ENCODE data around the gene CPEB1. TPM values are rescaled to one million over a fixed set of nuclear protein-coding genes. Genes with fewer than 3 reads are reported as not detected.

CPEB1 gene
- total RNA-seq, 1 donor from 2014 or later, result 15.4 TPM

DNA sequence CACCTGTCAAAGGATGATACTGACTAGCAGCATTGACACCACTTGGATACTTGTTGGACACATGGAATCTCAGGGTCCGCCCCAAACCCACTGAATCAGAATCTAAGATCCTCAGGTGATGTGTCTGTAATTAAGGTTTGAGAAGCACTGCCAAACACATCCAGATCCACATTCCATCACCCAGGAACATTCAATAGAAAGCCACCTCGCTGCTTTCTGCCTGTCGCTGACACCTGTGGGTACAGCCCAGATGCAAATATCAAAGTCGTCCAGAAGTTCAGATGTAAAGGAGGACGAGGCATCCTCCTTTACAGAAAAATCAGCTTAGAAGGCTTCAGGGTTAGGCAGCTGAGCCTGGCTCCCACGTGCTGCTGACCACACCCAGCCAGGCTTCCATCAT, 101.7 kb downstream of the CPEB1 start:
- TF ChIP-seq, protein P1, sequence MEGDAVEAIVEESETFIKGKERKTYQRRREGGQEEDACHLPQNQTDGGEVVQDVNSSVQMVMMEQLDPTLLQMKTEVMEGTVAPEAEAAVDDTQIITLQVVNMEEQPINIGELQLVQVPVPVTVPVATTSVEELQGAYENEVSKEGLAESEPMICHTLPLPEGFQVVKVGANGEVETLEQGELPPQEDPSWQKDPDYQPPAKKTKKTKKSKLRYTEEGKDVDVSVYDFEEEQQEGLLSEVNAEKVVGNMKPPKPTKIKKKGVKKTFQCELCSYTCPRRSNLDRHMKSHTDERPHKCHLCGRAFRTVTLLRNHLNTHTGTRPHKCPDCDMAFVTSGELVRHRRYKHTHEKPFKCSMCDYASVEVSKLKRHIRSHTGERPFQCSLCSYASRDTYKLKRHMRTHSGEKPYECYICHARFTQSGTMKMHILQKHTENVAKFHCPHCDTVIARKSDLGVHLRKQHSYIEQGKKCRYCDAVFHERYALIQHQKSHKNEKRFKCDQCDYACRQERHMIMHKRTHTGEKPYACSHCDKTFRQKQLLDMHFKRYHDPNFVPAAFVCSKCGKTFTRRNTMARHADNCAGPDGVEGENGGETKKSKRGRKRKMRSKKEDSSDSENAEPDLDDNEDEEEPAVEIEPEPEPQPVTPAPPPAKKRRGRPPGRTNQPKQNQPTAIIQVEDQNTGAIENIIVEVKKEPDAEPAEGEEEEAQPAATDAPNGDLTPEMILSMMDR (IDR thresholded peaks at IDR 0.05; ENCODE audit: insufficient read depth, low read depth, low read length), result no peak
- no peak overlapping the region for H3K9ac ChIP-seq (ENCODE audit: low read length)

DNA sequence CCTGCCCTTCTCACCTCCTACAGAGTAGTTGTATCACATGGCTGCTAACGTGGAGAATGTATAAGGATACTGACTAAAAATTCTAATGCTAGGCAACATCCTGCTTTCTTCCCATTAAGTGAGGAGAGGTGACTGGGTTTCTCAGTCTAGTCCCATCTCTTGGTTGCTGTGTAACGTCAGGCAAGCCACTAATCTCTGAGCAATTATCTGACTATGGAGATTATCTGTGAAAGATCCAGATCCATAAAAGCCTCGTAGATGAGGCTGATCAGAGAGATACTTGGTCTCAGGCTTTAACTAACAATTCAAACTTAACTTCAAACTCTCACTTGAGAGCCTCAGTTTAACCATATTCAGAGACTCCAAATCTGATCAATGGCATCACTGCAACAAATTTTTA, 102.2 kb downstream of the CPEB1 start:
- no peak for DNase-seq (ENCODE audit: low read depth)
- TF ChIP-seq, protein P1 (IDR thresholded peaks at IDR 0.05; ENCODE audit: insufficient read depth, low read depth, low read length), result no peak
- TF ChIP-seq EZH2 (IDR thresholded peaks at IDR 0.05; ENCODE audit: insufficient read depth, low read length), result no peak
- H3K4me1 ChIP-seq (ENCODE audit: insufficient read depth, low read length), result peaks cover 11% of the 10 kb centered on the region
- no peaks in the 10 kb centered on the region for H3K27me3 ChIP-seq (ENCODE audit: insufficient read depth, low read length)
- no peak for FAIRE-seq
- H3K9ac ChIP-seq (ENCODE audit: low read length), result no peak overlapping the region
- H3K4me3 Mint-ChIP-seq (ENCODE audit: unreplicated experiment), result no peak overlapping the region
- peaks cover 3% of the 10 kb centered on the region for H3K9me3 Mint-ChIP-seq (ENCODE audit: unreplicated experiment)
- peaks cover 10% of the 10 kb centered on the region for H3K79me2 ChIP-seq (ENCODE audit: insufficient read depth, low read length)
- H3K4me3 ChIP-seq (ENCODE audit: insufficient read depth, low read depth, low read length), result no peak overlapping the region
- no peaks in the 10 kb centered on the region for H3K9me3 ChIP-seq (ENCODE audit: insufficient read depth, low read depth, low read length)
- peaks cover 23% of the 10 kb centered on the region for H3K4me1 Mint-ChIP-seq (ENCODE audit: low read depth, unreplicated experiment)
- no peak overlapping the region for H2AFZ ChIP-seq (ENCODE audit: low read depth, low read length)
- no peak overlapping the region for H3K27ac Mint-ChIP-seq (ENCODE audit: unreplicated experiment)
- H3K27ac ChIP-seq (ENCODE audit: low read depth, low read length), result no peak overlapping the region
- H3K4me2 ChIP-seq (ENCODE audit: low read length), result no peak overlapping the region
- H3K27me3 Mint-ChIP-seq (ENCODE audit: low read depth, unreplicated experiment), result no peaks in the 10 kb centered on the region
- no peaks in the 10 kb centered on the region for H3K36me3 ChIP-seq (ENCODE audit: insufficient read depth, low read length)
- peaks cover 20% of the 10 kb centered on the region for H3K36me3 Mint-ChIP-seq (ENCODE audit: low read depth, unreplicated experiment)
- no peaks in the 10 kb centered on the region for H4K20me1 ChIP-seq (ENCODE audit: insufficient read depth, low read length)

More for the DNA sequence above, 101.7 kb downstream of the CPEB1 start:
- Histone ChIP-seq H3K4me1 (ENCODE audit: insufficient read depth, low read length) (peaks cover 11% of the 10 kb centered on the region), H3K36me3 (ENCODE audit: insufficient read depth, low read length) (no peaks in the 10 kb centered on the region), H3K9me3 (ENCODE audit: insufficient read depth, low read depth, low read length) (no peaks in the 10 kb centered on the region), H2AFZ (ENCODE audit: low read depth, low read length) (no peak overlapping the region), H3K79me2 (ENCODE audit: insufficient read depth, low read length) (peaks cover 7% of the 10 kb centered on the region), H3K27me3 (ENCODE audit: insufficient read depth, low read length) (no peaks in the 10 kb centered on the region), H4K20me1 (ENCODE audit: insufficient read depth, low read length) (no peaks in the 10 kb centered on the region), H3K27ac (ENCODE audit: low read depth, low read length) (no peak overlapping the region), H3K4me2 (ENCODE audit: low read length) (no peak overlapping the region), H3K4me3 (ENCODE audit: insufficient read depth, low read depth, low read length) (no peak overlapping the region)
- Mint-ChIP-seq H3K36me3 (ENCODE audit: low read depth, unreplicated experiment) (peaks cover 25% of the 10 kb centered on the region), H3K27ac (ENCODE audit: unreplicated experiment) (no peak overlapping the region), H3K4me3 (ENCODE audit: unreplicated experiment) (no peak overlapping the region), H3K9me3 (ENCODE audit: unreplicated experiment) (peaks cover 3% of the 10 kb centered on the region), H3K4me1 (ENCODE audit: low read depth, unreplicated experiment) (peaks cover 23% of the 10 kb centered on the region), H3K27me3 (ENCODE audit: low read depth, unreplicated experiment) (no peaks in the 10 kb centered on the region)
- FAIRE-seq (no peak), DNase-seq (ENCODE audit: low read depth) (no peak)

DNA sequence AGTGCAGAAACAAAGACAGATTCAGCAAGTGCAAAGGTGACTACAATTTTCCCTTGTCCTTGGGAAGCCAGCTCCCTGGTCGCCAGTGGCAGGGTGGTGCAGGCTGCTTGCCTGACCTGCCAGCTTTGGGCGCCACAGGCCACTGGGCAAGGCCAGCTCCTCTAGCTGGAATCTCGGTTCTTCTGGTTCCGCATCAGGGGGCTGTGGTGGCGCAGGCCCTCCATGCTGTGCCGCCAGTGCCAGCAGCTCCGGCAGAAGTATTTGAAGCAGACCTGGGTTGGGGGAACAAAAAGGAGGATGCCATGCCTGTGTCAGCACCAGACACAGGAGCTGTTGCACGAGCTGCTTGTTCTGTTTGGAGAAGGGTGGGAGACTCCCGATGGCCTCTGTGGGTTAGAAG, 102.7 kb downstream of the CPEB1 start:
- Histone ChIP-seq H3K36me3 (ENCODE audit: insufficient read depth, low read length) (no peaks in the 10 kb centered on the region), H3K4me1 (ENCODE audit: insufficient read depth, low read length) (peaks cover 11% of the 10 kb centered on the region), H3K9ac (ENCODE audit: low read length) (no peak overlapping the region), H3K4me2 (ENCODE audit: low read length) (no peak overlapping the region), H2AFZ (ENCODE audit: low read depth, low read length) (no peak overlapping the region), H3K27ac (ENCODE audit: low read depth, low read length) (no peak overlapping the region), H4K20me1 (ENCODE audit: insufficient read depth, low read length) (peaks cover 5% of the 10 kb centered on the region), H3K9me3 (ENCODE audit: insufficient read depth, low read depth, low read length) (no peaks in the 10 kb centered on the region), H3K27me3 (ENCODE audit: insufficient read depth, low read length) (no peaks in the 10 kb centered on the region), H3K79me2 (ENCODE audit: insufficient read depth, low read length) (peaks cover 16% of the 10 kb centered on the region), H3K4me3 (ENCODE audit: insufficient read depth, low read depth, low read length) (no peak overlapping the region)
- Mint-ChIP-seq H3K4me1 (ENCODE audit: low read depth, unreplicated experiment) (peaks cover 23% of the 10 kb centered on the region), H3K27ac (ENCODE audit: unreplicated experiment) (no peak overlapping the region), H3K9me3 (ENCODE audit: unreplicated experiment) (peaks cover 3% of the 10 kb centered on the region), H3K4me3 (ENCODE audit: unreplicated experiment) (no peak overlapping the region), H3K36me3 (ENCODE audit: low read depth, unreplicated experiment) (peaks cover 22% of the 10 kb centered on the region), H3K27me3 (ENCODE audit: low read depth, unreplicated experiment) (no peaks in the 10 kb centered on the region)
- no peak for FAIRE-seq
- no peak for DNase-seq (ENCODE audit: low read depth)
- TF ChIP-seq, protein P1 (IDR thresholded peaks at IDR 0.05; ENCODE audit: insufficient read depth, low read depth, low read length), result no peak
- no peak for TF ChIP-seq EZH2 (IDR thresholded peaks at IDR 0.05; ENCODE audit: insufficient read depth, low read length)
